Neural progenitor cell (in vitro differentiated cells): ENCODE measurements around the gene CALCA. TPM values are rescaled to one million over a fixed set of nuclear protein-coding genes. Genes with fewer than 3 reads are reported as not detected.

Experiments
- DNase-seq: peaks from one replicate; pipeline ENCODE4 v3.0.0-alpha.2; 2016; ENCODE audit warnings: low spot score
- H2AFZ ChIP-seq: fragments of 200-600 bp; sonication (generic); replicated peaks from 2 replicates; pipeline ENCODE4 v1.6.1; 2016; ENCODE audit warnings: antibody characterized with exemption
- H3F3A ChIP-seq: fragments of 200-600 bp; sonication (generic); 2 replicates; pipeline ENCODE4 v1.6.1; 2016; ENCODE audit warnings: antibody characterized with exemption, low read depth
- H3K27ac ChIP-seq: fragments of 200-600 bp; sonication (generic); 2 replicates; pipeline ENCODE4 v1.5.1; 2016; ENCODE audit warnings: mild to moderate bottlenecking
- H3K27me3 ChIP-seq: fragments of 200-600 bp; sonication (generic); 2 replicates; pipeline ENCODE4 v1.6.1; 2016; ENCODE audit warnings: mild to moderate bottlenecking, moderate library complexity
- H3K36me3 ChIP-seq: fragments of 200-600 bp; sonication (generic); 2 replicates; pipeline ENCODE4 v1.5.1; 2016
- H3K4me1 ChIP-seq: fragments of 200-600 bp; sonication (generic); 2 replicates; pipeline ENCODE4 v1.6.1; 2016; ENCODE audit warnings: mixed run types
- H3K4me2 ChIP-seq: fragments of 200-600 bp; sonication (generic); 2 replicates; pipeline ENCODE4 v1.6.1; 2016
- H3K4me3 ChIP-seq: fragments of 200-600 bp; sonication (generic); 2 replicates; pipeline ENCODE4 v1.5.1; 2016
- H3K79me2 ChIP-seq: fragments of 200-600 bp; sonication (generic); 2 replicates; pipeline ENCODE4 v1.6.1; 2016; ENCODE audit warnings: low read depth
- H3K9ac ChIP-seq: fragments of 200-600 bp; sonication (generic); 2 replicates; pipeline ENCODE4 v1.6.1; 2016
- H3K9me3 ChIP-seq: fragments of 200-600 bp; sonication (generic); 2 replicates; pipeline ENCODE4 v1.5.1; 2016; ENCODE audit warnings: low read depth
- H4K20me1 ChIP-seq: fragments of 200-600 bp; sonication (generic); 2 replicates; pipeline ENCODE4 v1.6.1; 2016; ENCODE audit warnings: low read depth
- H3K27ac Mint-ChIP-seq: 3 replicates; pipeline ENCODE4 v1.8.0; 2021; ENCODE audit warnings: mixed read lengths
- H3K27me3 Mint-ChIP-seq: 2 replicates; pipeline ENCODE4 v1.8.0; 2022; ENCODE audit warnings: low read depth, mild to moderate bottlenecking, inconsistent platforms, moderate library complexity, mixed read lengths; ENCODE audit not compliant: insufficient read depth
- H3K36me3 Mint-ChIP-seq: 3 replicates; pipeline ENCODE4 v1.8.0; 2021; ENCODE audit warnings: mixed read lengths
- H3K4me1 Mint-ChIP-seq: 3 replicates; pipeline ENCODE4 v1.8.0; 2021; ENCODE audit warnings: mixed read lengths
- H3K4me3 Mint-ChIP-seq: 3 replicates; pipeline ENCODE4 v1.8.0; 2021; ENCODE audit warnings: mild to moderate bottlenecking, moderate library complexity, mixed read lengths
- H3K9me3 Mint-ChIP-seq: 3 replicates; pipeline ENCODE4 v1.8.0; 2020; ENCODE audit warnings: mixed read lengths
- CTCF ChIP-seq: fragments of 200-600 bp; sonication (generic); IDR thresholded peaks from 2 replicates; pipeline ENCODE4 v1.5.1; 2017; ENCODE audit warnings: antibody characterized with exemption, mild to moderate bottlenecking
- EZH2 ChIP-seq: fragments of 200-600 bp; sonication (generic); IDR thresholded peaks from 2 replicates; pipeline ENCODE4 v1.6.1; 2017; ENCODE audit warnings: antibody characterized with exemption, mild to moderate bottlenecking, moderate library complexity
- EZH2phosphoT487 ChIP-seq: fragments of 200-600 bp; sonication (generic); IDR thresholded peaks from 2 replicates; pipeline ENCODE4 v1.6.1; 2017; ENCODE audit warnings: antibody characterized with exemption
- total RNA-seq: library from RNA; depleted of rRNA; stranded (reverse); fragments of >200 nt; gene quantifications from 2 replicates; pipeline ENCODE4 v1.2.3, GENCODE V29; 2015; ENCODE audit warnings: low replicate concordance

CALCA gene
- total RNA-seq, 1 donor from 2014 or later = not detected

- Mint-ChIP-seq H3K27me3 (peaks cover 3% of the 10 kb centered on the region), H3K36me3 (no peaks in the 10 kb centered on the region), H3K27ac (no peak overlapping the region), H3K4me3 (no peak overlapping the region), H3K9me3 (no peaks in the 10 kb centered on the region), H3K4me1 (no peaks in the 10 kb centered on the region)
- H3K9me3 ChIP-seq = no peaks in the 10 kb centered on the region
- no peak overlapping the region for H3K9ac ChIP-seq
- H3K4me3 ChIP-seq = no peak overlapping the region
- no peak overlapping the region for H3K4me2 ChIP-seq
- no peak for DNase-seq
- no peaks in the 10 kb centered on the region for H3K36me3 ChIP-seq
- no peaks in the 10 kb centered on the region for H3F3A ChIP-seq
- peaks cover under 1% of the 10 kb centered on the region for H3K4me1 ChIP-seq
- no peak overlapping the region for H3K27ac ChIP-seq
- H3K27me3 ChIP-seq = peaks cover 64% of the 10 kb centered on the region
- no peak overlapping the region for H2AFZ ChIP-seq
- no peaks in the 10 kb centered on the region for H3K79me2 ChIP-seq
- H4K20me1 ChIP-seq = no peaks in the 10 kb centered on the region
- TF ChIP-seq EZH2 = no peak
- TF ChIP-seq CTCF = no peak
- TF ChIP-seq EZH2phosphoT487 = no peak
Measured at GRCh38 chr11:14980854-14981253, 8.7 kb upstream of the CALCA start.

- H3K4me3 ChIP-seq = no peak overlapping the region
- no peaks in the 10 kb centered on the region for H3K36me3 ChIP-seq
- H3K4me1 ChIP-seq = peaks cover 17% of the 10 kb centered on the region
- DNase-seq = no peak
- H3K9me3 ChIP-seq = no peaks in the 10 kb centered on the region
- peaks cover 93% of the 10 kb centered on the region for H3K27me3 ChIP-seq
- TF ChIP-seq EZH2phosphoT487 = no peak
- TF ChIP-seq CTCF = no peak
- TF ChIP-seq EZH2 = no peak
- no peaks in the 10 kb centered on the region for H3K9me3 Mint-ChIP-seq
- H3K27me3 Mint-ChIP-seq = peaks cover 33% of the 10 kb centered on the region
- no peak overlapping the region for H3K4me3 Mint-ChIP-seq
- no peak overlapping the region for H3K9ac ChIP-seq
- H3F3A ChIP-seq = peaks cover 19% of the 10 kb centered on the region
- H3K79me2 ChIP-seq = no peaks in the 10 kb centered on the region
- no peaks in the 10 kb centered on the region for H3K36me3 Mint-ChIP-seq
- no peak overlapping the region for H2AFZ ChIP-seq
- no peak overlapping the region for H3K27ac Mint-ChIP-seq
- H3K27ac ChIP-seq = no peak overlapping the region
- peaks cover 18% of the 10 kb centered on the region for H3K4me1 Mint-ChIP-seq
- no peak overlapping the region for H3K4me2 ChIP-seq
- peaks cover 17% of the 10 kb centered on the region for H4K20me1 ChIP-seq
Measured at GRCh38 chr11:14977101-14977880, 5.1 kb upstream of the CALCA start.

- TF ChIP-seq EZH2 = peak; percentile 6
- TF ChIP-seq CTCF = no peak
- Histone ChIP-seq H3K4me2 (peak overlapping the region; percentile 86), H3K27ac (no peak overlapping the region), H3K9ac (no peak overlapping the region), H4K20me1 (peaks cover 19% of the 10 kb centered on the region), H3K36me3 (no peaks in the 10 kb centered on the region), H3K27me3 (peaks cover 99% of the 10 kb centered on the region), H3K79me2 (no peaks in the 10 kb centered on the region), H3F3A (peaks cover 19% of the 10 kb centered on the region), H3K4me3 (peak overlapping the region; percentile 46), H2AFZ (no peak overlapping the region), H3K4me1 (peaks cover 22% of the 10 kb centered on the region), H3K9me3 (no peaks in the 10 kb centered on the region)
- Mint-ChIP-seq H3K4me3 (peak overlapping the region; percentile 16), H3K4me1 (peaks cover 21% of the 10 kb centered on the region), H3K9me3 (no peaks in the 10 kb centered on the region), H3K27ac (no peak overlapping the region), H3K36me3 (no peaks in the 10 kb centered on the region), H3K27me3 (peaks cover 48% of the 10 kb centered on the region)
- DNase-seq = peak; percentile 41
Measured at GRCh38 chr11:14975252-14975587, 3.1 kb upstream of the CALCA start.
